Upper lobe of left lung (tissue), 6 donors: ENCODE results near the gene DNHD1. TPM values are rescaled to one million over a fixed set of nuclear protein-coding genes. Genes with fewer than 3 reads are reported as not detected.
A peak's percentile ranks its signal among the peaks of the same experiment; 100 is the strongest.

ENCODE experiments used
- ATAC-seq, 2 donors: fragments of 200-7000 bp; cut with Tn5 transposase; one replicate each; pipeline ENCODE4 v1.9.1; 2022; ENCODE audit warnings: mild to moderate bottlenecking in 2 of 2, moderate library complexity in 2 of 2; ENCODE audit not compliant: low FRiP score in 2 of 2
- DNase-seq, 2 donors: peaks; one replicate each; pipeline ENCODE4 v3.0.0-alpha.2; 2019 to 2020
- H3K27ac ChIP-seq, 4 donors: fragments of 200-600 bp; sonication (generic); one replicate each; pipeline ENCODE4 v1.5.1; 2016 to 2019
- H3K27me3 ChIP-seq, 4 donors: fragments of 200-600 bp; sonication (generic); one replicate each; pipeline ENCODE4 v1.5.1; 2017 to 2019
- H3K36me3 ChIP-seq, 4 donors: fragments of 200-600 bp; sonication (generic); one replicate each; pipeline ENCODE4 v1.5.1; 2016 to 2019
- H3K4me1 ChIP-seq, 4 donors: fragments of 200-600 bp; sonication (generic); one replicate each; pipeline ENCODE4 v1.5.1; 2018 to 2019
- H3K4me3 ChIP-seq, 4 donors: fragments of 200-600 bp; sonication (generic); one replicate each; pipeline ENCODE4 v1.5.1; 2017 to 2019; ENCODE audit warnings: mild to moderate bottlenecking in 2 of 4, moderate library complexity in 1 of 4
- H3K9me3 ChIP-seq, 4 donors: fragments of 200-600 bp; sonication (generic); one replicate each; pipeline ENCODE4 v1.5.1; 2018 to 2019
- EP300 ChIP-seq, 4 donors: sonication (generic); formaldehyde crosslinking; IDR thresholded peaks; one replicate each; pipeline ENCODE4 v1.5.1; 2017; ENCODE audit warnings: antibody characterized with exemption in 4 of 4, control low read depth in 2 of 4
- POLR2A ChIP-seq, 4 donors: fragments of 450-650 bp; IDR thresholded peaks; one replicate each; pipeline ENCODE4 v1.5.1; 2016 to 2017; ENCODE audit warnings: antibody characterized with exemption in 4 of 4, mild to moderate bottlenecking in 2 of 4
- POLR2AphosphoS5 ChIP-seq, 2 donors: sonication (generic); formaldehyde crosslinking; IDR thresholded peaks; one replicate each; pipeline ENCODE4 v1.5.1; 2017; ENCODE audit warnings: antibody characterized with exemption in 2 of 2
- WGBS, 2 donors: methylation state at CpG; one replicate each; pipeline ENCODE4 v1.1.5; 2017 to 2018; 5-methylcytosine and 5-hydroxymethylcytosine counted together
- total RNA-seq, 6 donors: library from RNA; depleted of rRNA in 4 of 6; stranded (reverse); fragments of >200 nt in 4 of 6; gene quantifications; one replicate each; pipeline versions ENCODE4 v1.1.0 to v1.2.1, GENCODE V29; 2016 to 2021
- TF ChIP-seq, protein P1 (sequence below), 6 experiments: fragments of 450-650 bp in 4 of 6; fragments of 200-600 bp in 2 of 6; sonication (generic) in 2 of 6; IDR thresholded peaks; one replicate each; pipeline ENCODE4 v1.5.1; 2016 to 2019; ENCODE audit warnings: antibody characterized with exemption in 6 of 6
- donor health status: DM: no; HTN: no; CAD: no; lungs with moderate emphysema.
- donor health status: DM: no; HTN: yes; CAD: no; lungs with severe emphysema.

Gene DNHD1
- total RNA-seq, 6 donors from 2014 or later, result 10.5 to 79.6 (median 21.6) TPM

DNA sequence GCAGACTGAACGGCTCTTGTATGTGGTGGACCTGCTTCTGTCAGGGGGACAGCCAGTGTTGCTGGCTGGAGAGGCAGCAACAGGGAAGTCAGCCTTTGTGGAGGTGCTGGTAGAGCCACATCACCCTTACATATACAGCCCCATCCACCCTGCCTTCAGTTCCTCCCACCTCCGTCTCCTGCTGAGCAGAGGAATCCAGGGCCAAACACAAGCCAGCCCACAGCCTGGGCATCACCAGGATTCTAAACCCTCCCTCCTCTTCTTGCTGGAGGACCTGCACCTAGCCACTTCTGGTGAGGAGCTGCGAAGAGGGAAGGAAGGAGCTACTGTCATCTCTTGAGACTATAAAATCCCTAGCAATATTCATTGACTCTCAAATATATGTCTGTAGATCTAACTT is 51.6 kb downstream of the DNHD1 start:
- no peak for ATAC-seq
- H3K4me3 ChIP-seq, result no peak overlapping the region
- no peaks in the 10 kb centered on the region for H3K4me1 ChIP-seq
- H3K27ac ChIP-seq, result no peak overlapping the region
- H3K36me3 ChIP-seq, result peaks cover 0 to 30% (median 15%) of the 10 kb centered on the region in 4 donors
- H3K9me3 ChIP-seq, result no peaks in the 10 kb centered on the region
- H3K27me3 ChIP-seq, result no peaks in the 10 kb centered on the region
- 89 to 96% methylated on average over 3 of the region's 3 CpGs for WGBS, 2 donors
- no peak for DNase-seq
- TF ChIP-seq EP300 (IDR thresholded peaks at IDR 0.05), result no peak
- TF ChIP-seq POLR2AphosphoS5 (IDR thresholded peaks at IDR 0.05), result no peak
- no peak for TF ChIP-seq POLR2A (IDR thresholded peaks at IDR 0.05)
- TF ChIP-seq, protein P1, sequence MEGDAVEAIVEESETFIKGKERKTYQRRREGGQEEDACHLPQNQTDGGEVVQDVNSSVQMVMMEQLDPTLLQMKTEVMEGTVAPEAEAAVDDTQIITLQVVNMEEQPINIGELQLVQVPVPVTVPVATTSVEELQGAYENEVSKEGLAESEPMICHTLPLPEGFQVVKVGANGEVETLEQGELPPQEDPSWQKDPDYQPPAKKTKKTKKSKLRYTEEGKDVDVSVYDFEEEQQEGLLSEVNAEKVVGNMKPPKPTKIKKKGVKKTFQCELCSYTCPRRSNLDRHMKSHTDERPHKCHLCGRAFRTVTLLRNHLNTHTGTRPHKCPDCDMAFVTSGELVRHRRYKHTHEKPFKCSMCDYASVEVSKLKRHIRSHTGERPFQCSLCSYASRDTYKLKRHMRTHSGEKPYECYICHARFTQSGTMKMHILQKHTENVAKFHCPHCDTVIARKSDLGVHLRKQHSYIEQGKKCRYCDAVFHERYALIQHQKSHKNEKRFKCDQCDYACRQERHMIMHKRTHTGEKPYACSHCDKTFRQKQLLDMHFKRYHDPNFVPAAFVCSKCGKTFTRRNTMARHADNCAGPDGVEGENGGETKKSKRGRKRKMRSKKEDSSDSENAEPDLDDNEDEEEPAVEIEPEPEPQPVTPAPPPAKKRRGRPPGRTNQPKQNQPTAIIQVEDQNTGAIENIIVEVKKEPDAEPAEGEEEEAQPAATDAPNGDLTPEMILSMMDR (IDR thresholded peaks at IDR 0.05), result no peak

DNA sequence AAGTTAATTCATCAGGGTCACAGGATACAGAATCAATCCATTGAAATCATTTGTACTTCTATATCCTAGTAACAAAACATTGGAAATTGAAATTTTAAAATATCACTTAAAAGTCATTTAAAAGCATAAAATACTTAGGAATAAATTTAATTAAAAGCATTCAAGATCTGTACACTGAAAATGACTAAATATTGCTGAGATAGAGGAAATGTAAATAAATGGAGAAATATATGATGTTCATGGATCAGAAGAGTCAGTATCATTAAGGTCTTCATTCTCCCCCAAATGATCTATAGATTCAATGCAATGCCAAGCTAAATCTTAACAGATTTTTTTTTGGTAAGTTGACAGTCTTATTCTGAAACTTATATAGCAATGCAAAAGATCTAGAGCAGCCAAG is 56.6 kb downstream of the DNHD1 start:
- H3K27ac ChIP-seq, result no peak overlapping the region
- DNase-seq, result no peak

DNA sequence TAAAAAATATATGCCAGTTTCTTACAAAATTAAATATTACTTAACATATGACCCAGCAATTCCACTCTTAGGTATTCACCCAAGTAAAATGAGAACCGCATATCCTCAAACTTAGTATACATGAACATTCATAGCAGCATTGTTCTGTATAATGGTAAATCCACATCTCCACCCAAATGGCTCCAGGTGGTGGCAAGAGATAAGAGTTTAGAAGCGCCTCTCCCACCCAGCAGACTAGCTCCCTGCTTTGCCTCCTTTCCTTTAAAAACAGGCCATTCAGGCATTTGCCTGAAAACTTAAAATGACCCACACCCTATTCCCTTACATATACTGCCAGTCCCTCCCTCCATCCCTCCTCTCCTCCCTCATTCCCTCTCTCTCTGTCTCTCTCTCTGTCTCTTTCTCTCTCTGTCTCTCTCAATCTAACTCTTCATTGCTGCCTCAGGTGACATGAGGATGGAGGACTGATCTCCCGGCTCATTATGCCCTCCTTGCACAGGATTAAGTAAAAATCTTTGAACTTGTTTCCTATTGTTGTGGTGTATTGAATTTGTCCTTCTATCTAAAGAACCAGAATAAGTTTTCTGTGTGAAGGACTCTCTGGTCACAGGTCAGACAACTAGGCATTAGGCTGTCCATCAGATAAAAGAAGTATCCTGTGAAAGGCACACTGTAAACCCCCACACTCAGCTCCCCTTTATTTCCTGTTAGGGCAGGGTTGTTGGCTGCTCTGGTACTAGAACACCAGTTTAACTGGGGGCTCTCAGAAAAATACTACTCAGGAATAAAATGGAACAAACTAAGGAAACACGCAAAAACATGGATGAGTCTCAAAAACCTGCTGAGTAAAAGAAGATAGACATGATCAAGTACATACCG is 58.0 kb downstream of the DNHD1 start:
- DNase-seq (no peak), ATAC-seq (no peak)
- H3K4me1 ChIP-seq, result no peaks in the 10 kb centered on the region
- no peaks in the 10 kb centered on the region for H3K27me3 ChIP-seq
- TF ChIP-seq POLR2AphosphoS5 (IDR thresholded peaks at IDR 0.05) (no peak), EP300 (IDR thresholded peaks at IDR 0.05) (no peak), POLR2A (IDR thresholded peaks at IDR 0.05) (no peak)
- TF ChIP-seq, protein P1 (IDR thresholded peaks at IDR 0.05), result no peak
- H3K9me3 ChIP-seq, result no peaks in the 10 kb centered on the region
- H3K27ac ChIP-seq, result no peak overlapping the region
- H3K4me3 ChIP-seq, result no peak overlapping the region
- whole genome bisulfite sequencing, 2 donors, result 83 to 89% methylated on average over 5 of the region's 5 CpGs
- H3K36me3 ChIP-seq, result no peaks in the 10 kb centered on the region

More for the DNA sequence above, 56.6 kb downstream of the DNHD1 start:
- Histone ChIP-seq H3K9me3 (no peaks in the 10 kb centered on the region), H3K4me1 (no peaks in the 10 kb centered on the region), H3K4me3 (no peak overlapping the region), H3K27me3 (no peaks in the 10 kb centered on the region), H3K36me3 (no peaks in the 10 kb centered on the region)
- no peak for ATAC-seq
- TF ChIP-seq EP300 (IDR thresholded peaks at IDR 0.05) (no peak), POLR2A (IDR thresholded peaks at IDR 0.05) (no peak), POLR2AphosphoS5 (IDR thresholded peaks at IDR 0.05) (no peak)
- TF ChIP-seq, protein P1 (IDR thresholded peaks at IDR 0.05), result no peak

DNA sequence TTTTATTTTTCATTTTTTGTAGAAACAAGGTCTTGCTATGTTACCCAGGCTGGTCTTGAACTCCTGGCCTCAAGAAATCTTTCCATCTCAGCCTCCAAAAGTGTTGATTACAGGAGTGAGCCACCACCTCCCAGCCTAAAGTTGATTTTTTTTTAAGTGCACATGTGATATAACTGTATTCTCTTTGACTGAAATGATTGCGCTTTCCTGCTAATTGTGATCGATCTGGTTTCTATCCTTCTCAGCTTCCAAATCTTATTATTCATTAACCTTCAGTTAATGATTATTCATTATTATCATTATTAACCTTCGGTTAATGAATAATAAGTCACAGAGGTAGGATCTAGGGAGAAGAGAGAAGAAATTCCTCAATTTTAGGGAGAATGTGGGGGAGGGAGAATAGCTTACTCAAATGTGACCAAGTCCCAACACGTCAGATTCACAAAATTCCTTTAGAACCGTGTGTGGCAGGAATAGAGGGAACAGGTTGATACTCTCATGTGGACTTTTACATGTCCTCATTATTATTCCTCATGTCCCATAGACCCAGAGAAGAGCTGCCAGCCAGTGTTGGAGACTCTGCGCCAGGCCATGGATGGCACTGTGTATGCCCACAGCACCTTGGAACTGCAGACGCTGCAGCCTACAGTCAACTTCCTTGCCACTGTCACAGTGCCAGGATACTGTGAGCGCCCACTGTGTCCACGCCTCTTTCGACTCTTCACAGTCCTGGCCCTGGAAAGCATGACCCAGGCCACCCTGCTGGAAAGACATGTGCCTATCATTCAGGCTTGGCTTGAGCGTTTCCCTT is 59.3 kb downstream of the DNHD1 start:
- no peak overlapping the region for H3K4me3 ChIP-seq
- no peaks in the 10 kb centered on the region for H3K4me1 ChIP-seq
- no peaks in the 10 kb centered on the region for H3K9me3 ChIP-seq
- no peaks in the 10 kb centered on the region for H3K27me3 ChIP-seq
- H3K27ac ChIP-seq, result no peak overlapping the region
- no peak for DNase-seq
- WGBS, 2 donors, result 90 to 91% methylated on average over 9 to 11 of the region's 11 CpGs
- no peak for TF ChIP-seq EP300 (IDR thresholded peaks at IDR 0.05)
- TF ChIP-seq POLR2AphosphoS5 (IDR thresholded peaks at IDR 0.05), result no peak
- TF ChIP-seq, protein P1 (IDR thresholded peaks at IDR 0.05), result no peak
- no peak for TF ChIP-seq POLR2A (IDR thresholded peaks at IDR 0.05)
- ATAC-seq, result peak in 1 of 2 donors; percentile 46
- no peaks in the 10 kb centered on the region for H3K36me3 ChIP-seq
